Heart left ventricle (tissue), 16 donors: ENCODE data around the gene SLC35G3. TPM values are rescaled to one million over a fixed set of nuclear protein-coding genes. Genes with fewer than 3 reads are reported as not detected.
A peak's percentile ranks its signal among the peaks of the same experiment; 100 is the strongest.

Source experiments
- ATAC-seq, 4 donors: fragments of 200-7000 bp; cut with Tn5 transposase; one replicate each; pipeline ENCODE4 v1.9.1; 2020 to 2022; ENCODE audit warnings: moderate library complexity in 4 of 4, mild to moderate bottlenecking in 3 of 4, moderate number of reproducible peaks in 1 of 4
- DNase-seq, 5 donors: peaks; one replicate each; pipeline ENCODE4 v3.0.0-alpha.2; 2020
- H3K27ac ChIP-seq, 12 donors: fragments of 200-600 bp; sonication (generic) in 4 of 12; one replicate each; pipeline versions ENCODE4 v1.5.0 to v1.8.0; 2016 to 2022; ENCODE audit warnings: mild to moderate bottlenecking in 2 of 12
- H3K27me3 ChIP-seq, 9 donors: fragments of 200-600 bp; sonication (generic) in 2 of 9; one replicate each; pipeline versions ENCODE4 v1.5.1 to v1.8.0; 2016 to 2022; ENCODE audit warnings: mild to moderate bottlenecking in 3 of 9
- H3K36me3 ChIP-seq, 9 donors: fragments of 200-600 bp; sonication (generic) in 2 of 9; one replicate each; pipeline versions ENCODE4 v1.5.0 to v1.8.0; 2018 to 2022; ENCODE audit warnings: mild to moderate bottlenecking in 2 of 9
- H3K4me1 ChIP-seq, 12 donors: fragments of 200-600 bp; sonication (generic) in 4 of 12; one replicate each; pipeline versions ENCODE4 v1.5.0 to v1.8.0; 2016 to 2022; ENCODE audit warnings: mild to moderate bottlenecking in 3 of 12
- H3K4me3 ChIP-seq, 12 donors: fragments of 200-600 bp; sonication (generic) in 4 of 12; one replicate each; pipeline versions ENCODE4 v1.5.0 to v1.8.0; 2017 to 2022; ENCODE audit warnings: mild to moderate bottlenecking in 9 of 12, moderate library complexity in 4 of 12
- H3K9me3 ChIP-seq, 12 donors: fragments of 200-600 bp; sonication (generic) in 4 of 12; one replicate each; pipeline versions ENCODE4 v1.5.0 to v1.8.0; 2016 to 2022; ENCODE audit warnings: mild to moderate bottlenecking in 1 of 12
- POLR2A ChIP-seq, 2 donors: fragments of 450-650 bp; IDR thresholded peaks; one replicate each; pipeline ENCODE4 v1.6.1; 2017; ENCODE audit warnings: antibody characterized with exemption in 2 of 2, mild to moderate bottlenecking in 2 of 2, moderate library complexity in 2 of 2
- WGBS, 4 donors: extraction: QIAGEN DNeasy Blood & Tissue Kit in 2 of 4; methylation state at CpG; one replicate each; pipeline versions ENCODE4 v1.1.5 to v1.1.7; 2013 to 2018; 5-methylcytosine and 5-hydroxymethylcytosine counted together
- intact Hi-C, 10 donors: fragments of 100-400 bp; cut with DNase I; formaldehyde crosslinking; loops; one replicate each; pipeline versions ENCODE4 v1.11.1 to v1.14.2; 2022
- polyA plus RNA-seq, 2 donors: library from polyadenylated mRNA; stranded (reverse); fragments of 200-250 nt; gene quantifications; one replicate each; pipeline ENCODE4 v1.2.3, GENCODE V29; 2013
- total RNA-seq, 9 donors: library from RNA; depleted of rRNA in 2 of 9; stranded (reverse); fragments of >200 nt in 2 of 9; fragmentation: NEBNext Ultra II Directional in 3 of 9; extraction: Animal tissue kit (Norgen Biotek cat#: 25700) in 3 of 9; gene quantifications; one replicate each; pipeline versions ENCODE4 v1.1.0 to v1.2.4, GENCODE V29; 2016 to 2023
- TF ChIP-seq, protein P1 (sequence below), 12 donors: fragments of 200-600 bp; sonication (generic) in 4 of 12; IDR thresholded peaks; one replicate each; pipeline versions ENCODE4 v1.5.0 to v1.8.0; 2018 to 2022; ENCODE audit warnings: antibody characterized with exemption in 12 of 12, mild to moderate bottlenecking in 5 of 12
- donor health status: ischemic (EF 13 %, LVEDD 7.1; RV severe dilation, severe dysfunction).
- donor health status: healthy with polysubstance abuse.
- donor health status: DM: no; HTN: yes; CAD: no.
- donor health status: DM: no; HTN: no; CAD: no.
- donor health status: ischemic (EF 25% LVEDD 6.9; RV normal size, moderate dysfunction).
- donor health status: ischemic (EF 25% LVEDD 5.7; RV mildly dilated, moderate dysfunction).
- donor health status: healthy.
- donor health status: DM: yes; HTN: yes; CAD: no.
- donor health status: ischemic (EF 35%, LVEDD 5.7; RV mildly dilated, moderate dysfunction).
- donor health status: nonischemic (EF 11% LVEDD 7.7; RV severe dilation, severe dysfunction).
- donor health status: DM: yes; HTN: yes; CAD: no.
- donor health status: PGD.
- donor health status: ischemic (EF 29% LVEDD 5.4; RV normal size, mild dysfunction).
- donor health status: nonischemic (EF 23%, LVEDD 6.1; RV moderate dilation, normal function).

Gene SLC35G3
- total and polyA plus RNA-seq, 11 donors, result not detected

DNA sequence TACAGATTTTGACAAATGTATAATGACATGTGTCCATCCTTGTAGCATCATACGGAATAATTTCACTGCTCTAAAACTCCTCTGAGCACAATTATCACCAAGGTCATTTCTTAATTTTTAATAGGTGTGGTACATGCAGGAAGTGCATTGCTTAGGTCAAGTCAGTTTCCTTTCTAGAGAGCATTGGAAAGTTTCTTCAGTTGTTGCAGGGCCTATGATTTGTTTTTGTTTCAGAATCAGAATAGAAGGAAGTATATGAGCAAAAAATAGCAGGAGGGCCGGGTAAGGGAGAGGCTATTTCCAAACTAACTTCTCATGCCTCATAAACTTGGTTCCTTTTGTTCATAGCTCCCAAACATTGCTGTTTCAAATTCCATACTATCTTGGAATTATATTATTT is 24.7 kb upstream of the SLC35G3 start:
- intact Hi-C loops, result loop anchor here in 1 of 10 donors (10.0 kb wide), 1 partner anchor 64 kb away; no protein-coding TSS in a partner anchor
- peak overlapping the region; percentile 24 to 84 (median 62) for H3K27ac ChIP-seq
- H3K9me3 ChIP-seq, result peaks cover 0 to 11% (median 5%) of the 10 kb centered on the region in 12 donors
- peaks cover 0 to 48% (median 9%) of the 10 kb centered on the region in 12 donors for H3K4me1 ChIP-seq
- ATAC-seq (peak in 3 of 4 donors; percentile 31 to 86 (median 38)), DNase-seq (no peak)
- H3K4me3 ChIP-seq, result no peak overlapping the region
- no peaks in the 10 kb centered on the region for H3K27me3 ChIP-seq
- 49 to 55% (median 52%) methylated on average over 2 of the region's 2 CpGs for WGBS, 4 donors
- no peaks in the 10 kb centered on the region for H3K36me3 ChIP-seq
- TF ChIP-seq, protein P1, sequence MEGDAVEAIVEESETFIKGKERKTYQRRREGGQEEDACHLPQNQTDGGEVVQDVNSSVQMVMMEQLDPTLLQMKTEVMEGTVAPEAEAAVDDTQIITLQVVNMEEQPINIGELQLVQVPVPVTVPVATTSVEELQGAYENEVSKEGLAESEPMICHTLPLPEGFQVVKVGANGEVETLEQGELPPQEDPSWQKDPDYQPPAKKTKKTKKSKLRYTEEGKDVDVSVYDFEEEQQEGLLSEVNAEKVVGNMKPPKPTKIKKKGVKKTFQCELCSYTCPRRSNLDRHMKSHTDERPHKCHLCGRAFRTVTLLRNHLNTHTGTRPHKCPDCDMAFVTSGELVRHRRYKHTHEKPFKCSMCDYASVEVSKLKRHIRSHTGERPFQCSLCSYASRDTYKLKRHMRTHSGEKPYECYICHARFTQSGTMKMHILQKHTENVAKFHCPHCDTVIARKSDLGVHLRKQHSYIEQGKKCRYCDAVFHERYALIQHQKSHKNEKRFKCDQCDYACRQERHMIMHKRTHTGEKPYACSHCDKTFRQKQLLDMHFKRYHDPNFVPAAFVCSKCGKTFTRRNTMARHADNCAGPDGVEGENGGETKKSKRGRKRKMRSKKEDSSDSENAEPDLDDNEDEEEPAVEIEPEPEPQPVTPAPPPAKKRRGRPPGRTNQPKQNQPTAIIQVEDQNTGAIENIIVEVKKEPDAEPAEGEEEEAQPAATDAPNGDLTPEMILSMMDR (IDR thresholded peaks at IDR 0.05), result no peak
- no peak for TF ChIP-seq POLR2A (IDR thresholded peaks at IDR 0.05)

DNA sequence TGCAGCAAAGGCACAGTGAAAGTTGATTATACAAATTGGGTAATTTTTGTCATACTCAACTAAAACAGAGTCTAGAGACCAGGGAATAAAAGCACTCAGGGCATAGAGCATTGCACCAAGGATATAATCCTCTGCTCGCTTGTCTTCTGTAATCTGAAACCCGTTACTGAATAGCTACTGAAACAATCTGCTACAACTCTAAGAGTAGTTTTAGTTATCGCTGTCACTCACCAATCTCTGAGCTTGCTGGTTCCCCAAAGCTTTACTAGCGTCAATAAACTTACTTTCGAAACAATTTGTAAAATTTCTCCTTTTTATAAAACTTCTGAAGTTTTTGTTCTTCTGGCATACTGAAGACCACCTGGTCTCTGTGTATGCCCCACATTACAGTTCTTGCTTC is 22.9 kb upstream of the SLC35G3 start:
- Histone ChIP-seq H3K27ac (no peak overlapping the region), H3K9me3 (peaks cover 0 to 1% (median 0%) of the 10 kb centered on the region in 12 donors), H3K4me3 (no peak overlapping the region), H3K27me3 (no peaks in the 10 kb centered on the region), H3K36me3 (no peaks in the 10 kb centered on the region), H3K4me1 (peaks cover 0 to 62% (median 15%) of the 10 kb centered on the region in 12 donors)
- DNase-seq (no peak), ATAC-seq (no peak)
- WGBS, 4 donors, result 64 to 74% (median 70%) methylated on average over 5 of the region's 5 CpGs
- TF ChIP-seq, protein P1 (IDR thresholded peaks at IDR 0.05), result no peak
- TF ChIP-seq POLR2A (IDR thresholded peaks at IDR 0.05), result no peak
- intact Hi-C loops, result loop anchor here in 1 of 10 donors (10.0 kb wide), 1 partner anchor 62 kb away; no protein-coding TSS in a partner anchor

DNA sequence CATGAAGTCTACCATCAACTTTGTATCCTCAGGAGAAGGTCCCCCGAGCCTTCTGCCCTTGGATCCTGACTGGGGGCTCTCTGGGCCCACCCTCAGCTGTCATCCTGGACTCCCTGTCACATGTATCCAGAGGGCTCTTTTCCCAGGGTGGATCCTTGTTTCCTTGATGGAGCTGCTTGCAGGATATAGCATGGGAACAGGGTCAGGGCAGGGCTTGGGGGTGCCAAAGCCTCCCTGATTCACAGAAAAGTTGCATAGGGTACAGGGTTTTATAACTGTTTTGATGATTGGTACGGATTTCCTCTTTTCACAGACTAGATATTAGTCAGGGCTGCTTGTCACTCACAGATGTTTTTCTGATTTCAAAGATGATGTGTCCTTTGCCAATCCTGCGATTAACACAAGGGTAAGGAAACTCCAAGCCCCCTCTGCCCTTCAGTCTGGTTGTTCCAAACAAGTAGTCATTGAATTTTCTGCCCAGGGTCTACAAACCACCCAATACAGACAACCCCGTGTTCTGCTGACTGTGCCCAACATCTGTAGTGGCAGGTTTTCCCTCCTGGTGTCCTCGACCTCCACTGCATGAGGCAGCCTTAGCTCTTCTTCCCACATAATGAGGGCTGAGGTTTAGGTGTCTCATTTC is 20.6 kb upstream of the SLC35G3 start:
- whole genome bisulfite sequencing, 4 donors, result 50 to 62% (median 55%) methylated on average over 5 of the region's 5 CpGs
- H3K4me3 ChIP-seq, result no peak overlapping the region
- no peaks in the 10 kb centered on the region for H3K27me3 ChIP-seq
- DNase-seq (no peak), ATAC-seq (peak in 1 of 4 donors; percentile 52)
- intact Hi-C loops, result loop anchor here in 1 of 10 donors (10.0 kb wide), 1 partner anchor 60 kb away; no protein-coding TSS in a partner anchor
- H3K9me3 ChIP-seq, result no peaks in the 10 kb centered on the region
- peak overlapping the region in 9 of 12 donors; percentile 26 to 78 (median 62) for H3K27ac ChIP-seq
- H3K4me1 ChIP-seq, result peaks cover 0 to 59% (median 12%) of the 10 kb centered on the region in 12 donors
- no peaks in the 10 kb centered on the region for H3K36me3 ChIP-seq
- no peak for TF ChIP-seq POLR2A (IDR thresholded peaks at IDR 0.05)
- TF ChIP-seq, protein P1 (IDR thresholded peaks at IDR 0.05), result no peak

DNA sequence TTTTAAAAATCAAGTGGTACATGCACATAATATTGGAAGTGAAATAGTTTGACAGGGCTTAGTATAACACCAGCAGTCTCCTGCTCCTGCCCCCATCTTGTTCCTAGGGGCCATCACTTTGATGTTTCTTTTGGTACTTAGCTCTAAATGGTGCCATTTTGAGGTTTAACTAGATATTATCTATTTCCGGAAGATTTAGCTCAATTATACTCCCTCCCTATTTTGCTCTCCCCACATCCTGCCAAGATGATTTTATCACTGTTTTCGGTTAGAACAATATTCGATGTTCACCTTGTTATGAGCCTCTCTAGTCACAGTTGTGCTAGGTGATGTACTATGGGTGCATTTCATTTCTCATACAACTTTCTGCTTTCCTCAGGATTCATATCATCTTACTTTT is 20.0 kb upstream of the SLC35G3 start:
- Histone ChIP-seq H3K9me3 (no peaks in the 10 kb centered on the region), H3K27me3 (no peaks in the 10 kb centered on the region), H3K4me3 (no peak overlapping the region), H3K4me1 (peaks cover 0 to 53% (median 7%) of the 10 kb centered on the region in 12 donors), H3K27ac (peak overlapping the region in 9 of 12 donors; percentile 26 to 78 (median 62)), H3K36me3 (no peaks in the 10 kb centered on the region)
- WGBS, 4 donors, result 46 to 56% (median 54%) methylated on average over 3 of the region's 3 CpGs
- ATAC-seq (peak in 1 of 4 donors; percentile 13), DNase-seq (no peak)
- intact Hi-C loops, result loop anchor here in 1 of 10 donors (10.0 kb wide), 1 partner anchor 59 kb away; no protein-coding TSS in a partner anchor
- TF ChIP-seq, protein P1 (IDR thresholded peaks at IDR 0.05), result no peak
- TF ChIP-seq POLR2A (IDR thresholded peaks at IDR 0.05), result no peak
